ENCODE results near the gene TM6SF1.
"Not testable (repeated sequence)": the region's sequence is repeated elsewhere in the genome, so short reads cannot be mapped to it uniquely, and the experiment has no call there.

The TM6SF1 gene

DNA sequence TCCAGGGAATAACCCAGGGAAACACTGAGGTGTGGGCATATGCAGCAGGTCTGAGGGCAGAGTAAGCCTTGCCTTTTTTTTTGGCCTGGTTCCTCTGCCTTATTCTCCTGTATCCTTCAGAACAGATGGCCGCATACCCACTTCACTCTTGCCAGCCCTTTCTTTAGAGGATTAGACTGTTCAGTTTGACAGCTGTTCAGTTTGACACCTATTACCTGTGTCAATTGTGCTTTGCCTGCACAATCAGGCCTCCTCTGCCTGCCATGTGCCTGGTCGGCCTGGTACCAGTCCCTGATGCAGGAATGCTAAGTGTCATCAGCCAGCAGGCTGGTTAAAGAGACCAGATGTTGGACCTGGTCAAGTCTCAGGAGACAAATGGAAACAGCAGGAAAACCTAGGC is 22.3 kb downstream of the TM6SF1 start:
- H3K4me3 ChIP-seq (replicated peaks; ENCODE audit: low read depth, low read length): no peak overlapping the region
- no peak for TF ChIP-seq CTCF (IDR thresholded peaks at IDR 0.05; ENCODE audit: low read length, missing control alignments)
- DNase-seq (ENCODE audit: low read depth): no peak

DNA sequence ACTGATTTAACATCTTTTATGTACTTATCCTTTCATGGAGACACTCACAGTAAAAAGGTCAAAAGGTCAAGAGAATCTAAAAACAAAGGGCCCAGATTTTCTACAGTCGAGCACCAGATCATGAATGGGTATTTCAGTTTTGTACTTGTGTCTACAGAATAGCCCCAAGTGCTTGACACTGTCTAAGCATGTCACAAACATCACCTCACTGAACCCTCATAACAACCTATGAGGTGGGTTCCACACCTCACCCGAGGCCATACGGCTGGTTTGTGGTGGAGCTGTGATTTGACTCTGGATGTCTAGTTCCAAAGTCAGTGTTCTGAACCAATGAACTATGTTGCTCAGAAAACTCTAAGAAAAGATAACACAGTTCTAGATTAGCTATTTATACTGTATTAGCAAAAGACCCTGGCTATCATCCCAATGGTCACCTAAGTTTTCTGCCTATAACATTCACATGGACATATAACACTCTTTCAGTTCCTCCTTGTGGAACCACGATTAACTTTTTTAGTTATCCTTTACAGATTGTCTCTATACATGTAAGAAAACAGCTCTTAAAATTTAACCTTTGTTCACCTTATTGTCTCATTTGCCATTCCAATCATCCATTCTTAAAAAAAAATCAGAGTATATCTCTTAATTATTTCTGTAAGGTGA is 25.5 kb downstream of the TM6SF1 start:
- H3K4me3 ChIP-seq (replicated peaks; ENCODE audit: low read depth, low read length): no peak overlapping the region
- DNase-seq (ENCODE audit: low read depth): no peak
- TF ChIP-seq CTCF (IDR thresholded peaks at IDR 0.05; ENCODE audit: low read length, missing control alignments): no peak

GRCh38 chr15:83142151-83142550 is 34.7 kb downstream of the TM6SF1 start:
- DNase-seq (ENCODE audit: low read depth); H3K4me3 ChIP-seq (replicated peaks; ENCODE audit: low read depth, low read length): not testable (repeated sequence)

DNA sequence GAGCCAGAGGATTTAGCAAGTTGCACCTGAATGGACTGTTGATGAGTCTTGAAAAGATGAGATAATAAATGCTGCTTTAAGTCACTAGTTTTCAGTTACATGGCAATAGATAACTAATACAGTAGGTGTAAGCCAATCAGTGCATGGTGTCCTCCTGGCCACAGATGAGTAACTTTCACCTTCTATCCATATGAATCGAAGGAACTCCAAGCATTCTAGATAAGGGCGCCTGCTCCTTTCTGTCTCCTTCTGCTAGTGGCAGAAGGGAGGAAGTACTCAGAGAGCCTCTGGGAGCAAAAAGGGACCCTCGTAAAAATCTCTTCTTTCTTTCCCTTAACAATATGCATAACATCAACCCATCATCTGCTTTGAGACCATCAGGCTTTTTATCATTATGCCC is 37.3 kb downstream of the TM6SF1 start:
- H3K4me3 ChIP-seq (replicated peaks; ENCODE audit: low read depth, low read length): no peak overlapping the region
- no peak for DNase-seq (ENCODE audit: low read depth)
- TF ChIP-seq CTCF (IDR thresholded peaks at IDR 0.05; ENCODE audit: low read length, missing control alignments): no peak

- no peak for TF ChIP-seq CTCF (IDR thresholded peaks at IDR 0.05; ENCODE audit: low read length, missing control alignments)
- H3K4me3 ChIP-seq (replicated peaks; ENCODE audit: low read depth, low read length): no peak overlapping the region
- peak; percentile 25 for DNase-seq (ENCODE audit: low read depth)
Measured at GRCh38 chr15:83153288-83153687, 45.8 kb downstream of the TM6SF1 start.

GRCh38 chr15:83155942-83156341 is 48.5 kb downstream of the TM6SF1 start:
- TF ChIP-seq CTCF (IDR thresholded peaks at IDR 0.05; ENCODE audit: low read length, missing control alignments): no peak
- no peak overlapping the region for H3K4me3 ChIP-seq (replicated peaks; ENCODE audit: low read depth, low read length)

DNA sequence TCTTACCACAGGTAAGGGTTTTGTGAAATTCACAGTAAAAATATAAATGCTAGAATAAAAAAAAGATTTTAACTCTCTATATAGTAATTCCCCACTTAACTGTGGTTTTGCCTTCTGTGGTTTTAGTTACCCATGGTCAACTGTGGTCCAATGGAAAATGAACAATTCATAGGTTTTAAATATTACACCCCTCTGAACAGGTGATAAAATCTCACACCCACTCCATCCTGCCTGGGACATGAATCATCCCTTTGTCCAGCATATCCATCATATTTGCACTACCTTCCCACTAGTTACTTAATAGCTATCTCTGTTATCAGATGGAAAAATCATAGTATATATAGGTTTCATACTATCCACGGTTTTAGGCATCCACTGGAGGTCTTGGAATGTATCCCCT is 50.9 kb downstream of the TM6SF1 start:
- no peak for TF ChIP-seq CTCF (IDR thresholded peaks at IDR 0.05; ENCODE audit: low read length, missing control alignments)
- no peak overlapping the region for H3K4me3 ChIP-seq (replicated peaks; ENCODE audit: low read depth, low read length)
- DNase-seq (ENCODE audit: low read depth): peak; percentile 50

More at GRCh38 chr15:83155942-83156341, 48.5 kb downstream of the TM6SF1 start:
- DNase-seq (ENCODE audit: low read depth): no peak

All from fibroblast of pulmonary artery (primary cell).